GM18498 (cell line): ENCODE data around the gene CPNE4.
"Not testable (repeated sequence)": the region's sequence is repeated elsewhere in the genome, so short reads cannot be mapped to it uniquely, and the experiment has no call there.

Experiments used
- ATAC-seq: cut with Tn5 transposase; IDR thresholded peaks from one replicate; pipeline ENCODE4 v1.9.1; 2021; ENCODE audit warnings: mild to moderate bottlenecking, moderate library complexity; ENCODE audit not compliant: unreplicated experiment

The CPNE4 gene

GRCh38 chr3:131963442-131963841 lies 71.4 kb downstream of the CPNE4 start:
- ATAC-seq, result not testable (repeated sequence)

DNA sequence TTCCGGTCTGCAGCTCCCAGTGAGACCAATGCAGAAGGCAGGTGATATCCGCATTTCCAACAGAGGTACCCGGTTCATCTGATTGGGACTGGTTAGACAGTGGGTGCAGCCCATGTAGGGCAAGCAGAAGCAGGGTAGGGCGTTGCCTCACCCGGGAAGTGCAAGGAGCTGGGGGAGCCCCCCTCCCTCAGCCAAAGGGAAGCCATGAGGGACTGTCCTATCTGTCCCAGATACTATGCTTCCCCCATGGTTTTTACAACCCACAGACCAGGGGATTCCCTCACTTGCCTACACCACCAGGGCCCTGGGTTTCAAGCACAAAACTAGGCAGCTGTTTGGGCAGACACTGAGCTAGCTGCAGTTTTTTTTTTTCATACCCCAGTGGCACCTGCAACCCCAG lies 71.8 kb downstream of the CPNE4 start:
- ATAC-seq, result no peak

DNA sequence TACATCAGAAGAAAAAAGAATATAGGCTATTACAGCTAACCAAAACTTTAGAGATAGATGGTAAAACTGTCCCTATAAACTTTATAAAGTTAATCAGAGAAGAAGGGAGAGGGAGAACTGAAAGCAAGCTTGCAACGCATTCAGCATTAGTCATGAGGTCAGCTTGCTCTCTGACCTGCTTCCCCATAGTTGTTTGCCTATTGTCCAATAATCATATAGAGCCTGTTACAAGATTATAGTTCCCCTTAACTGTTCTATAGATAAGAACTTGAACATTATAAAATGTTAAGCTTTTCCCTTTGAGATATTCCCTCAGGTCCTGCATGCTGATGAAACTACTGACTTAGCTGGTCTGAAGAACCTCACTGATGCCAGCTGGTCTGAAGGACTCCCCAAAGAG lies 74.5 kb downstream of the CPNE4 start:
- no peak for ATAC-seq

- no peak for ATAC-seq
These were observed 76.8 kb downstream of the CPNE4 start for GRCh38 chr3:131957980-131958379.

GRCh38 chr3:131957511-131957910 lies 77.3 kb downstream of the CPNE4 start:
- no peak for ATAC-seq

- no peak for ATAC-seq
These were observed 86.0 kb downstream of the CPNE4 start for GRCh38 chr3:131948806-131949205.

- ATAC-seq, result no peak
These were observed 90.1 kb downstream of the CPNE4 start for GRCh38 chr3:131944676-131945075.

DNA sequence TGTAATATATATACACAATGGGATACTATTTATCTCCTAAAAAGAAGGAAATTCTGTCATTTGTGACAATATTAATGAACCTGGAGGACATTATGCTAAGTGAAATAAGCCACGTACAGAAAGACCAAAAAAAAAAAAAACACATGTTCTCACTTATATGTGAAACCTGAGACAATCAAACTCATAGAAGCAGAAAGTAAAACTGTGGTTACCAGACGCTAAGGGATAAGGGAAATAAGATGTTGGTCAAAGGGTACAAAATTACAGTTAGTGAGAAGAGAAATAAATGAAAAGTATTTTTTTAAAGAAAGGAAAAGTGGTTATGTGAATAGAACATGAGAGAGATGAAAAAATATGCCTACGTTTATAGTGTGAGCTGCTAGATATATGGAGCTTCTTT lies 101.1 kb downstream of the CPNE4 start:
- no peak for ATAC-seq

DNA sequence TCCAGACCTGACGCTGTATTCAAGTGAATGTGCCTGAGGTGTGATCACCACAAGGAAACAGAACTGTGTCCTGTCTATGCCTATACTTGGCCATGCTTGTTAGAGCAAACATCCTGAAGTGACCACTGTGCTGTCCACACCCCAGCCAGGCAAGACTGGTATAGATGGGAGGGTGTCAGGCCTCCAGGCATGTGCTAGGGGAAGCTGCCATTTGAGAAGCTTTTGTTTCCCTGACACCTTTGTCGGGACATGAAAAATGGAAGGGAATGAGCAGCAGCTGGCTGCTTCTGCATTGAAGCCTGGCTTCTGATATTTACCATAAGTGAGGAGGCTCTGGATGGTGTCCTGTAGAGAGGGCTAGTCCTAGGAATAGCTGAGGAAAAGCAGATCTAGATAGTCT lies 106.2 kb downstream of the CPNE4 start:
- no peak for ATAC-seq

GRCh38 chr3:131925571-131925970 lies 109.2 kb downstream of the CPNE4 start:
- no peak for ATAC-seq

GRCh38 chr3:131922356-131922755 lies 112.5 kb downstream of the CPNE4 start:
- no peak for ATAC-seq

- ATAC-seq, result no peak
These were observed 117.8 kb downstream of the CPNE4 start for GRCh38 chr3:131917006-131917405.

GRCh38 chr3:131914090-131914691 lies 120.6 kb downstream of the CPNE4 start:
- no peak for ATAC-seq

- no peak for ATAC-seq
These were observed 122.6 kb downstream of the CPNE4 start for GRCh38 chr3:131912255-131912654.

DNA sequence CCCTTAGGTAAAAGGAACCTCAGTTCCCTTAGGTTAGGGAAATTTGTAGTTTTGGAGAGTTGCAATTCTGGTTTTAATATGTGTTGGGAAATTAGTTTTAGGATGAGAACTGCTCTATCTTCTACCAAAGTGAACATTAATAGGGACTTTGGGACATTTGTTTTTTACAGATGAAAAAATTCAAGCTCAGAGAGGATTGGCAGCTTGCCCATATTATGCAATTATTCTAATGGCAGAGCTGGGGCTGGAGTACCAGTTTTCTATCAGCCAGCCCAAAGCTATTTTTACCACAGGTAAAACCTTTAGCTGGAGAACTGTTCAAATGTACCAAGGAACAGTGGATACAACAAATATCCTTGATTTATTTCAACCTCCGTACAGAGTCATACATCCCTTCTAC lies 127.0 kb downstream of the CPNE4 start:
- no peak for ATAC-seq

DNA sequence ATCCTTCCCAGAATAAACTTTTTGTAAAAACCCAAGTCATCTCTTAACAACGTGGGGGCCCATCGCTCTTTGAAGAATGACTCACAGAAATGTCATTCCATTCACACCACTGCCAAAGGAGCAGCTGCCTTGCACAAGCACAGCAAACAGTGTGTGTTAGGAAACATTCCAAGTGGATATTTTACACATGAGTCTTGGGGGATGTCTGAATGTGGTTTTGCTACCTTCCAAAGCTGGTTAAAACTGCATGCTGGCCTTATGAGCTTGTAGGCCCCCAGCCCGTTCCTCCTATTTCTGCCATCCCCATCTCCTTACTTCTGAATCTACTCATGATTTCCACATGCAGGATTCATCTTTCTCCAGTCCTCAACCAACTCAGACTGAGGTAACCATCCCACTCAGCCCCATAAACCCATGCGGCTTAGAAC lies 130.8 kb downstream of the CPNE4 start:
- ATAC-seq, result no peak

GRCh38 chr3:131901686-131902085 lies 133.1 kb downstream of the CPNE4 start:
- ATAC-seq, result no peak

DNA sequence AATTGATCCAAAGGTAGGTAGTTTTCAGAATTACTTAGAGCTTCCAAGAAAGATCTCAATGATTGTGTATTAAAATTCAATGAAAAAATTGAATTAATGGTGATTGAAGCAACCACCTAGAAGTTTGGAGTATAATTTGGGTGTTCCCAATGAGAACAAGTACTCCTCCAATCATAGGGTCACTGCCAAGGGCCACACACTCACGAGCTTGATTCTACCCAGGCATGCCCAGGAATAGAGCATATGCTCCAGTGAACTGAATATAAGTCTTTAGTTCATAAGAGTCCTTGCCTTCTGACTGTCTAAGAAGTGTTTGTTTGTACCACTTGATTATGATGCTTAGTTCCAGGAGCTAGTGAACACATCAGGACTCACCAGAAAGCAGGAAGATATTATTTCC lies 133.9 kb downstream of the CPNE4 start:
- ATAC-seq, result no peak

DNA sequence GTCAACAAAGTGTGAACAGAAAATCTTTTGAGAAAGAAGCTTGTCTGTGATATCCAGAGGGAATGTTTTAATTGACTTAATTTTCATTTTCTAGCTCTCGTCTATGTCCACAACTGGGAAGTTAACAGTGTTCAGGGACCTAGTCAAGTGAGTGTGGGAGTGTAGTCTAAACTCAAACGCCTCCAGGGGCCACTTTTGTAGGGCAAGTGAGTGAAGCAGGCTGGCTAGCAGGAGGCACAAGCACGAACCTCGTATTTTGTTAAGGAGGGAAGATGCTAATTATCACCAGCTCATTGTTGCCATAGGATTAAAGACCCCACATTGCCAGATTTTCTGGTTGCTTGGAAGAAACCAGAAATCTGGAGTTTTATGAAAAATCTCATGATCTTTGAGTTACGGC lies 135.8 kb downstream of the CPNE4 start:
- no peak for ATAC-seq

DNA sequence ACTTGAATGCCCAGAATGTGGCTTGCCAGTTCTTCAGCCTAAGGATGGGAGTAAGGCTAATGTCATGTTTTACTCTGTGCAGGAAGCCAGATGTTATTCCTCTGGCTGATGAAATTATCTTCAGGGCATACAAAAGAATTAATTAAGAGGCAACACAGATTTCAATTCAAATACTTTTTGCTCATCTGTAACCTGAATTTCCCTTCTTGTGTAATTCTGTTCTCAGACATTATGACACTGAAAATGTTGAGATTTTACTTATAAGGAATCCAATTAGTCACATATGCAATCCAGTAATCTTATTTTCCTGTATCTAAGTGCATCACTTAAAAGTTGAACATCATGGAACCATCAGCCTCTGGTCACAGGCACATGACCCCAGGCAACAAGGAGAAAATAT lies 136.5 kb downstream of the CPNE4 start:
- no peak for ATAC-seq

GRCh38 chr3:131896285-131896684 lies 138.5 kb downstream of the CPNE4 start:
- ATAC-seq, result no peak

- ATAC-seq, result no peak
These were observed 139.0 kb downstream of the CPNE4 start for GRCh38 chr3:131895766-131896165.

DNA sequence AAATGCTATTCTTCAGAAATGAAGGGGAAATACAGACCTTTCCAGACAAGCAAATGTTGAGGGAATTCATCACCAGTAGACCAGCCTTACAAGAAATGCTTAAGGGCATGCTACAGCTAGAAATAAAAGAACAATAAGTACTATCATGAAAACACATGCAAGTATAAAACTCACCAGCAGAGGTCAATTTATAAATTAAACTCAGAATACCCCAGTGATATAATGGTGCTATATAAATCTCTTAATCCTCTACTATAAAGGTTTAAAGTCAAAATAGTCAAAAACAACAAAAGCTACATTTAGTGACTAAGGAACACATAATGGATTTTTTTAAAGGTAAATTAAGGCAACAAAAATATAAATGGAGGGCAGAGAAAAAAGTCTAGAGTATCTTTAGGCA lies 142.5 kb downstream of the CPNE4 start:
- ATAC-seq, result no peak
